ENCODE data around the gene SNAPC4.
"Not testable (repeated sequence)": the region's sequence is repeated elsewhere in the genome, so short reads cannot be mapped to it uniquely, and the experiment has no call there.

SNAPC4 gene

DNA sequence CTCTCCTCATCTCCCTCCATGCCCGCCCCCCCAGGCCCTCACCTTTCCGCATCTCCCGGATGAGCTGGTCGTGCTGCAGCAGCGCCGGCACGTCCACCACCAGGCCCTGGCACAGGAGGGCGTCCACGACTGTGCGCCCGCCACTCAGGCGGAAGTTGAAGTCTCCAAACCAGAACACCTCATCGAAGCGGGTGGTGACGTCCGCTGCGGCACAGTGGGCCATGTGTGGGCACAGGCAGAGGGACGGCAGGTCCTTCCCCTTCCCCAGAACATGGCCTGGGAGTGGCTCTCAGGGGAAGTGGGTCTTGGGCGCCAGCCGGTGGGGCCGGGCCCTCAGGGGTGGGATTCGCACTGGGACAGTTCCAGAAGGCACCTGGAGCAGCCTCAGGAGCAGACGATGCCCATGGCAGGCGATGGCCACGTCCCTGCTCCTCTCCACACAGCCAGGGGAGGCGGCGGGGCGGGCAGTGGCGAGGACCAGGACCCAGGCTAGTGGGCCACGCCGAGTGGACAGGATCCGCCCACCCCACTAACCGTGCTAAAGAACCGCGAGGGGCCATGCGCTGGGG lies 31.9 kb upstream of the SNAPC4 start:
- no peak for DNase-seq

DNA sequence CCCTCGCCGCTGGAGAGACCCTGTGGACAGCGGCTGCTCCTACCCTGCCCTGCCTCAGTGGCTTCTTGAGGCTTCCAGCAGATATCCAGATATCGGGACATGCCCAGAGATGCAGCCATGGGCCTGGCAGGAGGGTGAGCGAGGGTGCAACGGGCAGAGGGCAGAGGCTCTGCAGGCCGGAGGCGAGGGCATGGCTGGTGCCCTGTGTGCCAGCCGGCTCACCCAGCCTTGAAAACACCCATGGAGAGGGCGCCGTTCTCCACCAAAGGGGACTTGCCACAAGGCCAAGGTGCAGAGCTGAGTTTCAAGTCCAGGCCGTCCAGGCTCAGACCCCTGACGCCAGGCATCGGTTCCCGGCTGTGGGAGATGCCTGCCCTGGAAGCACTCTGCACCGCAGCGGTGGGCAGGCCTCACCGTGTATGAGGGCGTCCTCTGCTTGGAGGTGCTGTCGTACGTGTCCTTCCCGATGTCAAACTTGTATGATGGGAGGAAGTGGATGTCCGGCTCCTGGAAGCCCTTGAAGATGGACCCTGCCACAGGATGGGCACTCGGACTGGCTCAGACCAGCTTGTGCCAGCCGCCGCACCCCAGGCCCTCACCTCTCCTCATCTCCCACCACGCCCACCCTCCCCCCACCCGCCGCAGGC lies 30.7 kb upstream of the SNAPC4 start:
- DNase-seq: no peak

DNA sequence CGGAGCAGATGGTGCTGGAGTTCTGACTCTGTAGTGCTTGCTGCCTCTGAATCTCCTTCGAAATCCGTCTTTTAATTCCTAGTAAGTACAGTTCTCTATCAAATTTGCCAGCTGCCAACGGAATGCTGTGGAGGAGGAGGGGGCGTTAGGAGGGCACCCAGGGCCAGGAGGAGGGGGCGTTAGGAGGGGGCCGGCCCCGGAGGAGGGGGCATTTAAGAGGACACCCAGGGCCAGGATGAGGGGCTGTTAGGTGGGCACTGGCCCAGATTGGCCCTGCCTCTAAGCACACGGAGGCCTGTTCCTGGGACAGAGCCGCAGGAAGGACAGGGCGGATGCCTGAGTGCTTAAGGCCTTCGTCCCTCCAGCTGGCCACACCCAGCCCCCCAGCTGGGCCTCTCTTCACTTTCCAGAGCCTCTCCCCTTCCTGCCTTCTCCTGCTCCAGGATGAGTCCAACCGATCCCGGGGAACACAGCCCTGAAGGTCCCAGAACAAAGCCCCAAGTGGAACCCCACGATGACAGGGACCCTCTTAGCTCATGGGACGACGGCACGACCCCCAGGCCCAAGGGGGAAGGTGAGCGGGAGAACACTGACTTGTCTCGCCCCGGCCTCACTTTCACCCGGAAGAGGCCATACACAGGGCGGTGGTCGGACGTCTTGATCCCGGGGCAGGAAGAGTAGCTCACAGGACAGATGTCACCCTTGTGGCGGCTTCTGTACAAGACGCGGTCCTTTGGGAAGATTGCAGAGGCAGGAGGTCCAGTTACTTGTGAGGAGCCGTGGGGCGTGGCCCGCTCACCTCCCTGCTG lies 29.9 kb upstream of the SNAPC4 start:
- no peak for DNase-seq

- no peak for DNase-seq
Measured at GRCh38 chr9:136429075-136429628, 29.2 kb upstream of the SNAPC4 start.

GRCh38 chr9:136426787-136427186 lies 26.8 kb upstream of the SNAPC4 start:
- no peak for DNase-seq

DNA sequence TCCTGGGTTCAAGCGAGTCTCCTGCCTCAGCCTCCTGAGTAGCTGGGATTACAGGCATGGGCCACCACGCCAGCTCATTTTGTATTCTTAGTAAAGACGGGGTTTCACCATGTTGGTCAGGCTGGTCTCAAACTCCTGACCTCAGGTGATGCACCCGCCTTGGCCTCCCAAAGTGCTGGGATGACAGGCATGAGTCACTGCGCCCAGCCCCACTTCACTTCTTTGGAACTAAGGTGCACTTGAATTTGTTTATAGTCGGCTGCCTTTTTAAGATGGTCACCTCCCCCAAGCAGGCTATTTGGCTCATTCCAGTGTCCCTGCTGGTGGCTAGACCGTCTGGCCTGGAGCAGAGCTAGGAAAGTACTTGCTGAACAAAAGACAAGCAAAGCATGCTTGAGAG lies 25.4 kb upstream of the SNAPC4 start:
- DNase-seq: not testable (repeated sequence)

- no peak for DNase-seq
Measured at GRCh38 chr9:136424750-136425362, 24.9 kb upstream of the SNAPC4 start.

DNA sequence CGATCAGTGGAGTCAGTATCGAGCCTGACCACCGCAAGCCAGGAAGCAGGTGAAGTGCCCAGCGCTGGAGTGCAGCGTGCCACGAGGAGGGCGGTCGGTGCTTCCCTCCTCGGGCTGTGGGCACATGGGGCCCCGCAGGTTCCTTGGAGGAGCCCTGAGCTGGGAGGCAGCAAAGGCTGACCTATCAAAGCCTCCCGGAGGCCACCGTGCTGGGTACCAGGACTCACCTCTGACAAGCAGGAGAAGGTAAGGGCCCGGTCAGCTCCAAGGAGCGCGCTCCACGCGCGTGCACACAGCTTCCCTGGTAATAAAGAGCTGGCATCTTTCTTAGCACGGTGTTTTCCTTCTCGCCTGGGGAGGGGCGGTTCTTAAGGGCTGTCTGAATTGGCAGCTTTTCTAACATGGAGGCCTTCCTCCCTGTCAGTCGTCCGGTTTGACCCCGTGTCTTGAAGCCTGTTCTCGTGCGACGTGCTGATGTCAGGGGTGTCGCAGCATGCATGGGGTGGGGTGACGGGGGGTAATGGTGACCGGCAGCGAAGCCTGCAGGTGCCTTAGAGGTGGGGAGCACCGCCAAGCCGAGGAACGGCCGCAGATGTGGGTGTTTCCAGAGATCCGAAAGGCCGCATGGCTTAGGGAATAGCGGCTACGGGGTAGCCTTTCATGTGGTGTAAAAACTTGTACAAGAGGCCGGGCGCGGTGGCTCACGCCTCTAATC lies 23.6 kb upstream of the SNAPC4 start:
- DNase-seq: no peak

DNA sequence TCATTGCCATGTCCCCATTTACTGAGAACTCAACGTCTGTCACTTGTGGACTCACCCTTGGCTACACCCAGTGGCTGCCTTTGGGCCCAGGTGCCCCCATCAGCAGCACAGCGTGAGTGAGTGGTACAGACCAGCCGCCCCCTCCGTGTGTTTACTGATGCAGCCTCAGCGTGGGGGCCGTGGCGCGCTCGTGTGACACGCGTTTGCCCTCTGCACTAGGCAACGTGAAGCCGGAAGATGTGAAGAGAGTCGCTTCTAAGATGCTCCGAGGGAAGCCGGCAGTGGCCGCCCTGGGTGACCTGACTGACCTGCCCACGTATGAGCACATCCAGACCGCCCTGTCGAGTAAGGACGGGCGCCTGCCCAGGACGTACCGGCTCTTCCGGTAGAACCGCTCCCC lies 22.9 kb upstream of the SNAPC4 start:
- DNase-seq: no peak

- no peak for DNase-seq
Measured at GRCh38 chr9:136421791-136422190, 21.8 kb upstream of the SNAPC4 start.

- no peak for DNase-seq
Measured at GRCh38 chr9:136419092-136419420, 19.1 kb upstream of the SNAPC4 start.

- DNase-seq: no peak
Measured at GRCh38 chr9:136418182-136419091, 18.5 kb upstream of the SNAPC4 start.

- DNase-seq: no peak
Measured at GRCh38 chr9:136416914-136417313, 16.9 kb upstream of the SNAPC4 start.

DNA sequence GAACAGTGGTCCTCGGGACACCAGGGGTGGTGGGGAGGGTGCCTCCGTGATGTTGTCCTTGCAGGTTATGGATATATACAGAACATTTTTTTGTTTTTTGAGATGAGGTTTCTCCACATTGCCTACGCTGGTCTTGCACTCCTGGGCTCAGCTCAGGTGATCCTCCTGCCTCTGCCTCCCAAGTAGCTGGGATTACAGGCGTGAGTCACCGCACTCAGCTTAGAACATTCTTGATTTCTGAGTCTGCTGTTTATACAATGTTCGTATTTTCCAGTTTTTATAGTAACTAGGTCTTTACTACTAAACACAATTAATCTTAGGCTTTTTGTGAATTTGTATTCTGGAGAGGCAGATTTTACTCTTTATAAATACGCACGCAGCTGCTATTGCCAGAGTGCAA lies 16.5 kb upstream of the SNAPC4 start:
- no peak for DNase-seq

- DNase-seq: no peak
Measured at GRCh38 chr9:136412962-136413361, 13.0 kb upstream of the SNAPC4 start.

DNA sequence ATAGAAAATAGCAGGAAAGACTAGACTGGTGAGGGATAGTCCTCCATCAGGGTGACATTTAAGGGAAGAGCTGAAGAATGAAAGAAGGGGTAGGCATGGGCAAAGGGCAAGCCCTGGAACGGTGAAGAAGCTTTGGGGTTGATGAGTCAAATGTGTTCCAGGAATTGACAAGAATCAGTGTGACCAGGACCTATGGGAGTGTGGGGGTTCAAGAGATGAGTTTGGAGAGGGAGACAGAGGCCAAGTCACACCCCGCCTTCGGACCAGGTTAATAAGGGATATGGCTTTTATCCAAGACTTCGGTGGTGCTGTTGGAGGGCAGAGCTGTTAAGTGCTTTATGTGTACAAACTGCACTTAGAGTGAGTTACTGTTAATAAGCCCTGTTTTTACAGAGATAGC lies 11.4 kb upstream of the SNAPC4 start:
- DNase-seq: no peak

GRCh38 chr9:136410500-136411287 lies 10.7 kb upstream of the SNAPC4 start, which contains the start of the genes ENTR1 and PMPCA:
Gene ENTR1 (minus strand): TSS chr9:136410614. CDS start chr9:136410397, 217 bp downstream.
Gene PMPCA (plus strand): TSS chr9:136410658. CDS start chr9:136410669, 11 bp downstream.
- DNase-seq: peak; percentile 97

- peak; percentile 56 for DNase-seq
Measured at GRCh38 chr9:136409557-136410455, 9.8 kb upstream of the SNAPC4 start.

- no peak for DNase-seq
Measured at GRCh38 chr9:136407911-136408310, 7.9 kb upstream of the SNAPC4 start.

GRCh38 chr9:136407061-136407460 lies 7.1 kb upstream of the SNAPC4 start:
- not testable (repeated sequence) for DNase-seq

Data from stimulated activated CD4-positive, alpha-beta T cell treated with anti-CD3 and anti-CD28 coated beads, Interleukin-15, amount 100 ng/mL, for 24 hours (primary cell).